ENCODE results near the gene RPL6. TPM values are rescaled to one million over a fixed set of nuclear protein-coding genes. Genes with fewer than 3 reads are reported as not detected.

Gene RPL6
- polyA plus RNA-seq, 1 donor from 2014 or later, result 1,647 TPM

- Histone ChIP-seq H3F3A (ENCODE audit: insufficient read depth, low read length, poor library complexity, severe bottlenecking) (no peaks in the 10 kb centered on the region), H3K4me3 (ENCODE audit: low read length) (no peak overlapping the region), H3K36me3 (ENCODE audit: insufficient read depth, low read length) (no peaks in the 10 kb centered on the region), H3K27me3 (ENCODE audit: insufficient read depth, low read depth, low read length) (no peaks in the 10 kb centered on the region), H3K27ac (ENCODE audit: low read length) (no peak overlapping the region), H3K9me3 (ENCODE audit: low read length) (no peaks in the 10 kb centered on the region), H3K9me2 (ENCODE audit: insufficient read depth, low read length) (no peaks in the 10 kb centered on the region), H3K9ac (ENCODE audit: low read length) (no peak overlapping the region), H4K20me1 (ENCODE audit: insufficient read depth) (peaks cover 6% of the 10 kb centered on the region), H2AFZ (ENCODE audit: low read depth, low read length) (no peak overlapping the region), H3K79me2 (replicated peaks; ENCODE audit: insufficient read depth, low read length) (peaks cover 51% of the 10 kb centered on the region), H3K4me2 (ENCODE audit: low read length) (no peak overlapping the region)
- TF ChIP-seq SMC3 (conservative IDR thresholded peaks at IDR 0.05; ENCODE audit: poor library complexity), result no peak
These were observed 50.1 kb downstream of the RPL6 start for GRCh38 chr12:112359290-112359689.

GRCh38 chr12:112357214-112357613 is 52.2 kb downstream of the RPL6 start:
- H2AFZ ChIP-seq (ENCODE audit: low read depth, low read length), result no peak overlapping the region
- H3K27ac ChIP-seq (ENCODE audit: low read length), result no peak overlapping the region
- H3K27me3 ChIP-seq (ENCODE audit: insufficient read depth, low read depth, low read length), result no peaks in the 10 kb centered on the region
- H3K9ac ChIP-seq (ENCODE audit: low read length), result no peak overlapping the region
- no peaks in the 10 kb centered on the region for H3K9me3 ChIP-seq (ENCODE audit: low read length)
- no peaks in the 10 kb centered on the region for H3F3A ChIP-seq (ENCODE audit: insufficient read depth, low read length, poor library complexity, severe bottlenecking)
- peaks cover 35% of the 10 kb centered on the region for H3K79me2 ChIP-seq (replicated peaks; ENCODE audit: insufficient read depth, low read length)
- no peak overlapping the region for H3K4me2 ChIP-seq (ENCODE audit: low read length)
- H3K9me2 ChIP-seq (ENCODE audit: insufficient read depth, low read length), result no peaks in the 10 kb centered on the region
- H3K36me3 ChIP-seq (ENCODE audit: insufficient read depth, low read length), result no peaks in the 10 kb centered on the region
- TF ChIP-seq TAF1 (IDR thresholded peaks at IDR 0.05; ENCODE audit: low read depth) (no peak), REST (IDR thresholded peaks at IDR 0.05; ENCODE audit: borderline replicate concordance) (no peak), MXI1 (conservative IDR thresholded peaks at IDR 0.05; ENCODE audit: poor library complexity, severe bottlenecking) (no peak), SMC3 (conservative IDR thresholded peaks at IDR 0.05; ENCODE audit: poor library complexity) (no peak), EZH2 (IDR thresholded peaks at IDR 0.05; ENCODE audit: borderline replicate concordance, insufficient read depth, low read length, poor library complexity, severe bottlenecking) (no peak), EP300 (conservative IDR thresholded peaks at IDR 0.05; ENCODE audit: poor library complexity, severe bottlenecking) (no peak), CTCF (IDR thresholded peaks at IDR 0.05; ENCODE audit: poor library complexity, severe bottlenecking) (no peak), POLR2AphosphoS5 (IDR thresholded peaks at IDR 0.05) (no peak), RAD21 (conservative IDR thresholded peaks at IDR 0.05) (no peak)
- peaks cover 3% of the 10 kb centered on the region for H4K20me1 ChIP-seq (ENCODE audit: insufficient read depth)
- no peak overlapping the region for H3K4me3 ChIP-seq (ENCODE audit: low read length)

Other genes starting within 250 kb of the RPL6 start
- gene HECTD4, start 27.2 kb downstream of the RPL6 start, polyA plus RNA-seq, result 15.8 and 31.0 TPM in 2 replicates
- 79.6 and 92.5 TPM in 2 replicates for gene PTPN11, start 9.3 kb upstream of the RPL6 start, polyA plus RNA-seq

All from neural cell (in vitro differentiated cells).